Measurements from ENCODE around the gene ANKHD1.

ANKHD1 gene

GRCh38 chr5:140358738-140359310 is 42.8 kb upstream of the ANKHD1 start:
- Histone ChIP-seq H3K9me3 (ENCODE audit: severe bottlenecking) (no peaks in the 10 kb centered on the region), H3K4me1 (ENCODE audit: insufficient read depth, poor library complexity, severe bottlenecking) (no peaks in the 10 kb centered on the region), H3K36me3 (ENCODE audit: low read depth) (no peaks in the 10 kb centered on the region), H3K4me3 (ENCODE audit: severe bottlenecking) (no peak overlapping the region), H3K27ac (ENCODE audit: poor library complexity, severe bottlenecking) (no peak overlapping the region), H3K27me3 (ENCODE audit: insufficient read depth, poor library complexity, severe bottlenecking) (no peaks in the 10 kb centered on the region)
- ATAC-seq (ENCODE audit: low read depth) (no peak), DNase-seq (ENCODE audit: low spot score) (no peak)
- peak; percentile 60 for TF ChIP-seq CTCF (IDR thresholded peaks at IDR 0.05; ENCODE audit: poor library complexity, severe bottlenecking)

GRCh38 chr5:140360101-140360500 is 41.5 kb upstream of the ANKHD1 start, which contains the start of gene SLC4A9:
Gene SLC4A9, plus strand, starts transcription at chr5:140360194. Its CDS starts 43 bp downstream, at chr5:140360237.
- no peaks in the 10 kb centered on the region for H3K9me3 ChIP-seq (ENCODE audit: severe bottlenecking)
- no peak for ATAC-seq (ENCODE audit: low read depth)

GRCh38 chr5:140360681-140361479 is 40.8 kb upstream of the ANKHD1 start:
- Histone ChIP-seq H3K4me1 (ENCODE audit: insufficient read depth, poor library complexity, severe bottlenecking) (no peaks in the 10 kb centered on the region), H3K27me3 (ENCODE audit: insufficient read depth, poor library complexity, severe bottlenecking) (no peaks in the 10 kb centered on the region), H3K27ac (ENCODE audit: poor library complexity, severe bottlenecking) (no peak overlapping the region), H3K9me3 (ENCODE audit: severe bottlenecking) (no peaks in the 10 kb centered on the region), H3K4me3 (ENCODE audit: severe bottlenecking) (no peak overlapping the region), H3K36me3 (ENCODE audit: low read depth) (no peaks in the 10 kb centered on the region)
- TF ChIP-seq CTCF (IDR thresholded peaks at IDR 0.05; ENCODE audit: poor library complexity, severe bottlenecking) = no peak
- ATAC-seq (ENCODE audit: low read depth) = no peak
- DNase-seq (ENCODE audit: low spot score) = no peak

More at GRCh38 chr5:140360101-140360500, 41.5 kb upstream of the ANKHD1 start, which contains the start of gene SLC4A9:
- no peaks in the 10 kb centered on the region for H3K4me1 ChIP-seq (ENCODE audit: insufficient read depth, poor library complexity, severe bottlenecking)
- no peaks in the 10 kb centered on the region for H3K36me3 ChIP-seq (ENCODE audit: low read depth)
- no peak within 1 kb of the TSS for H3K4me3 ChIP-seq (ENCODE audit: severe bottlenecking)
- no peaks in the 10 kb centered on the region for H3K27me3 ChIP-seq (ENCODE audit: insufficient read depth, poor library complexity, severe bottlenecking)
- no peak for DNase-seq (ENCODE audit: low spot score)
- TF ChIP-seq CTCF (IDR thresholded peaks at IDR 0.05; ENCODE audit: poor library complexity, severe bottlenecking) = no peak
- H3K27ac ChIP-seq (ENCODE audit: poor library complexity, severe bottlenecking) = no peak within 1 kb of the TSS

- TF ChIP-seq CTCF (IDR thresholded peaks at IDR 0.05; ENCODE audit: poor library complexity, severe bottlenecking) = no peak
- Histone ChIP-seq H3K4me1 (ENCODE audit: insufficient read depth, poor library complexity, severe bottlenecking) (no peaks in the 10 kb centered on the region), H3K27ac (ENCODE audit: poor library complexity, severe bottlenecking) (no peak overlapping the region), H3K9me3 (ENCODE audit: severe bottlenecking) (no peaks in the 10 kb centered on the region), H3K27me3 (ENCODE audit: insufficient read depth, poor library complexity, severe bottlenecking) (no peaks in the 10 kb centered on the region), H3K4me3 (ENCODE audit: severe bottlenecking) (no peak overlapping the region), H3K36me3 (ENCODE audit: low read depth) (no peaks in the 10 kb centered on the region)
- DNase-seq (ENCODE audit: low spot score) (no peak), ATAC-seq (ENCODE audit: low read depth) (no peak)
Observed at GRCh38 chr5:140361901-140362300, 39.7 kb upstream of the ANKHD1 start.

- no peaks in the 10 kb centered on the region for H3K36me3 ChIP-seq (ENCODE audit: low read depth)
- H3K27me3 ChIP-seq (ENCODE audit: insufficient read depth, poor library complexity, severe bottlenecking) = no peaks in the 10 kb centered on the region
- TF ChIP-seq CTCF (IDR thresholded peaks at IDR 0.05; ENCODE audit: poor library complexity, severe bottlenecking) = no peak
Observed at GRCh38 chr5:140362311-140362710, 39.3 kb upstream of the ANKHD1 start.

More at GRCh38 chr5:140362311-140362710, 39.3 kb upstream of the ANKHD1 start:
- no peak overlapping the region for H3K27ac ChIP-seq (ENCODE audit: poor library complexity, severe bottlenecking)
- DNase-seq (ENCODE audit: low spot score) = no peak
- no peaks in the 10 kb centered on the region for H3K4me1 ChIP-seq (ENCODE audit: insufficient read depth, poor library complexity, severe bottlenecking)
- no peaks in the 10 kb centered on the region for H3K9me3 ChIP-seq (ENCODE audit: severe bottlenecking)
- ATAC-seq (ENCODE audit: low read depth) = no peak
- no peak overlapping the region for H3K4me3 ChIP-seq (ENCODE audit: severe bottlenecking)
